HCT116 (cell line): ENCODE measurements around the gene BPIFB6.

Source experiments
- ATF3 ChIP-seq: IDR thresholded peaks from 2 replicates; pipeline ENCODE4 v1.6.1; 2012
- CEBPB ChIP-seq: IDR thresholded peaks from 2 replicates; pipeline ENCODE4 v1.6.1; 2012; ENCODE audit warnings: low read depth
- CTCF ChIP-seq, 3 experiments: fragments of 200-600 bp in 1 of 3; sonication (generic) in 1 of 3; IDR thresholded peaks in 2 of 3; conservative IDR thresholded peaks in 1 of 3; 2 replicates each; pipeline ENCODE4 v1.5.1; 2012 to 2017; ENCODE audit warnings: low read depth in 2 of 3, low read length in 2 of 3, antibody characterized with exemption in 1 of 3, borderline replicate concordance in 1 of 3, control low read depth in 1 of 3, mild to moderate bottlenecking in 1 of 3, mixed read lengths in 1 of 3, mixed run types in 1 of 3, moderate library complexity in 1 of 3; ENCODE audit not compliant: insufficient read depth in 1 of 3
- JUND ChIP-seq: IDR thresholded peaks from 2 replicates; pipeline ENCODE4 v1.6.1; 2012
- REST ChIP-seq: IDR thresholded peaks from 2 replicates; pipeline ENCODE4 v1.6.1; 2012; ENCODE audit warnings: low read depth
- SRF ChIP-seq: IDR thresholded peaks from 2 replicates; pipeline ENCODE4 v1.6.1; 2012; ENCODE audit warnings: low read depth
- YY1 ChIP-seq: IDR thresholded peaks from 2 replicates; pipeline ENCODE4 v1.6.1; 2011; ENCODE audit warnings: low read length, low read depth, moderate library complexity, mild to moderate bottlenecking; ENCODE audit not compliant: insufficient replicate concordance; ENCODE audit errors: extremely low read depth

- TF ChIP-seq ATF3 (no peak), SRF (no peak), CTCF (IDR thresholded peaks at IDR 0.05 in 2 of 3, conservative IDR thresholded peaks at IDR 0.05 in 1 of 3; ENCODE audit: borderline replicate concordance in 1 of 3, insufficient read depth in 1 of 3, low read depth in 2 of 3, low read length in 2 of 3) (no peak), REST (no peak), CEBPB (no peak), JUND (no peak), YY1 (no peak)
These were observed 6.8 kb downstream of the BPIFB6 start for GRCh38 chr20:33038243-33038642.
